LHCN-M2 (cell line): ENCODE data around the gene AFAP1L2. TPM values are rescaled to one million over a fixed set of nuclear protein-coding genes. Genes with fewer than 3 reads are reported as not detected.

Experiments
- DNase-seq: peaks from one replicate; pipeline ENCODE4 v3.0.0-alpha.2; 2012; ENCODE audit warnings: low read depth
- total RNA-seq: library from RNA; depleted of rRNA; stranded (reverse); fragments of >200 nt; gene quantifications from 2 replicates; pipeline ENCODE4 v1.2.3, GENCODE V29; 2014; rRNA removed

The AFAP1L2 gene
- total RNA-seq, 1 experiment from 2014 or later, result under 0.01 TPM

- no peak for DNase-seq
These were observed 159.0 kb downstream of the AFAP1L2 start for GRCh38 chr10:114245121-114245791.

Other genes starting within 250 kb of the AFAP1L2 start
- gene CCDC186, start 230.3 kb downstream of the AFAP1L2 start, total RNA-seq, result 5.3 and 6.5 TPM in 2 replicates
- gene TDRD1, start 225.1 kb downstream of the AFAP1L2 start, total RNA-seq, result 0.06 TPM in 1 of 2 replicates, not detected in the other
- not detected in 2 replicates for gene VWA2, start 165.2 kb downstream of the AFAP1L2 start, total RNA-seq